K562 (cell line): ENCODE data around the gene JRKL. TPM values are rescaled to one million over a fixed set of nuclear protein-coding genes. Genes with fewer than 3 reads are reported as not detected.

ENCODE experiments used
- FOXJ2 ChIP-seq: fragments of 200-800 bp; sonication (Bioruptor generic); IDR thresholded peaks from 2 replicates; pipeline ENCODE4 v1.6.1; 2016; ENCODE audit warnings: missing genetic modification characterization, missing compliant biosample characterization
- HOXB6 ChIP-seq: fragments of 250-450 bp; sonication (Bioruptor Pico); IDR thresholded peaks from 2 replicates; pipeline ENCODE4 v1.5.1; 2022; ENCODE audit warnings: mild to moderate bottlenecking, borderline replicate concordance
- MEF2A ChIP-seq: IDR thresholded peaks from 2 replicates; pipeline ENCODE4 v1.6.1; 2011; ENCODE audit warnings: low read depth, mild to moderate bottlenecking, low read length, moderate library complexity; ENCODE audit not compliant: control insufficient read depth
- NRF1 ChIP-seq, 2 experiments: fragments of 450-650 bp; IDR thresholded peaks in 1 of 2; conservative IDR thresholded peaks in 1 of 2; 2 replicates each; pipeline ENCODE4 v1.6.1; 2014; ENCODE audit warnings: mild to moderate bottlenecking in 2 of 2
- TCF7L2 ChIP-seq: fragments of 150-350 bp; IDR thresholded peaks from 2 replicates; pipeline ENCODE4 v1.6.1; 2016; ENCODE audit warnings: low read depth, mild to moderate bottlenecking, low read length, moderate library complexity
- ZNF134 ChIP-seq: fragments of 250-450 bp; sonication (Bioruptor Pico); conservative IDR thresholded peaks from 2 replicates; pipeline ENCODE4 v1.4.0; 2020
- ZNF41 ChIP-seq: fragments of 250-450 bp; sonication (Bioruptor Pico); conservative IDR thresholded peaks from 2 replicates; pipeline ENCODE4 v1.4.0; 2020; ENCODE audit warnings: mild to moderate bottlenecking
- polyA plus RNA-seq, 8 experiments: library from polyadenylated mRNA; depleted of rRNA in 4 of 8; stranded (reverse) in 5 of 8; unstranded in 3 of 8; fragments of >200 nt; fragmentation: Nextera tagmentation in 2 of 8; fragmentation: Illumina TruSeq in 1 of 8; extraction: Ambion mirVana in 2 of 8; extraction: Trizol in 1 of 8; gene quantifications; 2 replicates each; pipeline versions ENCODE4 v1.2.1 to v1.2.3, GENCODE V29; 2011 to 2014; ENCODE audit warnings: inconsistent platforms in 1 of 8, missing spikeins in 1 of 8
- total RNA-seq, 7 experiments: library from RNA; depleted of rRNA in 6 of 7; stranded (reverse); fragments of >200 nt in 6 of 7; fragmentation: Illumina TruSeq in 2 of 7; extraction: Trizol in 2 of 7; gene quantifications; 2 replicates each; pipeline versions ENCODE4 v1.2.1 to v1.2.3, GENCODE V29; 2011 to 2021; ENCODE audit warnings: low replicate concordance in 1 of 7
- TF ChIP-seq, protein P1 (sequence below): fragments of 250-450 bp; sonication (Bioruptor Pico); IDR thresholded peaks from 2 replicates; pipeline ENCODE4 v1.4.0; 2020; ENCODE audit warnings: mild to moderate bottlenecking, moderate library complexity
- TF ChIP-seq, protein P2 (sequence below): sonication (generic); formaldehyde crosslinking; IDR thresholded peaks from 2 replicates; pipeline ENCODE4 v1.8.0; 2022; ENCODE audit warnings: mild to moderate bottlenecking, low read depth, missing genetic modification reagents
- TF ChIP-seq, protein P3 (sequence below): fragments of 450-650 bp; formaldehyde crosslinking; IDR thresholded peaks from 2 replicates; pipeline ENCODE4 v1.4.0; 2020; ENCODE audit warnings: mild to moderate bottlenecking, moderate library complexity
- TF ChIP-seq, protein P4 (sequence below): fragments of 450-650 bp; IDR thresholded peaks from 2 replicates; pipeline ENCODE4 v1.6.1; 2016
- TF ChIP-seq, protein P5 (sequence below): fragments of 250-450 bp; sonication (Bioruptor Pico); IDR thresholded peaks from 2 replicates; pipeline ENCODE4 v1.5.0; 2020; ENCODE audit warnings: mild to moderate bottlenecking, borderline replicate concordance
- TF ChIP-seq, protein P6 (sequence below): IDR thresholded peaks from 3 replicates; pipeline ENCODE4 v1.6.1; 2011; ENCODE audit warnings: borderline replicate concordance, mild to moderate bottlenecking, moderate library complexity; ENCODE audit not compliant: insufficient read length; ENCODE audit errors: extremely low read depth
- TF ChIP-seq, protein P7 (sequence below): fragments of 450-650 bp; formaldehyde crosslinking; IDR thresholded peaks from 2 replicates; pipeline ENCODE4 v1.4.0; 2022; ENCODE audit warnings: missing genetic modification characterization

JRKL gene
- total and polyA plus RNA-seq, 9 of the 15 experiments (the other 6 are each of a cell fraction or from before 2014, with no cell fraction given), result 4.5 to 14.8 (median 8.5) TPM

DNA sequence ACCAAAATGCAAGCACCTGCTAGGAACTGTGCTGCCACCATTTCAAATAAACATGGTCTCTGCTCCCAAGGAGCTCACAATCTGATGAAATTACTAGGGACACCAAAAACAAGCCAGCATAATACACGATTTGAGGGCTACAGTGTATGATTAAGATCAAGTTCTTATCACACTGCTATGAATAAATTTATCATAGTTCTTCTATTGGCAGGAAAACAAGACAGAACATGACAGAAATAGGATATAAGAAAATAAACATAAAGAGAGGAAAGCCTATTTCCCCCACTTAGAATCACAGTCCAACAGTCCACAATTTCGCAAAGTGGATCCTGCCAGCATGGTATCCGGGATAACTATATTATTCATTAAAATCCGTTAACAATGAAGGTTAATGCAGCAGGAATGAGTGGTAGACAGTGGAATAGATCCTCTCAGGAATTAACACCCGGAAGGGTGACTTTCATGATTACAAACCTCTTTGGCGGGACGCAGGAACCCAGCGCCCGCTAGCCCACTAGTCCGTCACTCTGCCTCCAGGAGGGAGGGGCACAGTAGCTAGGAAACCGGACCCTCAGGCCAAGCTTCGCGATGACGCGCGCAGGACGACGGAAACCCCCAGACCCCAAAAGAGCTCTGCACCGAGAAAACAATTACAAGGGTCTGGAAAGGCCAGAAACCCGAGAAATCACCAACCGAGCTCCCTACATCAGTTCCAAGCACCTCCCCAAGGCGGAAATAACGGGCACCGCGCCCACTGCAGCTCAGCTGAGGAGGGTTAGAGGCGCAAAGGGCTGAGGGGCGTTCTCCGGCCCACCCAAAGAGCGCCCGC lies 708 bp upstream of the JRKL start (continued):
- TF ChIP-seq, protein P1, sequence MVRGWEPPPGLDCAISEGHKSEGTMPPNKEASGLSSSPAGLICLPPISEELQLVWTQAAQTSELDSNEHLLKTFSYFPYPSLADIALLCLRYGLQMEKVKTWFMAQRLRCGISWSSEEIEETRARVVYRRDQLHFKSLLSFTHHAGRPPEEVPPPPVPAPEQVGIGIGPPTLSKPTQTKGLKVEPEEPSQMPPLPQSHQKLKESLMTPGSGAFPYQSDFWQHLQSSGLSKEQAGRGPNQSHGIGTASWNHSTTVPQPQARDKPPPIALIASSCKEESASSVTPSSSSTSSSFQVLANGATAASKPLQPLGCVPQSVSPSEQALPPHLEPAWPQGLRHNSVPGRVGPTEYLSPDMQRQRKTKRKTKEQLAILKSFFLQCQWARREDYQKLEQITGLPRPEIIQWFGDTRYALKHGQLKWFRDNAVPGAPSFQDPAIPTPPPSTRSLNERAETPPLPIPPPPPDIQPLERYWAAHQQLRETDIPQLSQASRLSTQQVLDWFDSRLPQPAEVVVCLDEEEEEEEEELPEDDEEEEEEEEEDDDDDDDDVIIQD (CRISPR knock-in tag), result no peak
- TF ChIP-seq, protein P2, sequence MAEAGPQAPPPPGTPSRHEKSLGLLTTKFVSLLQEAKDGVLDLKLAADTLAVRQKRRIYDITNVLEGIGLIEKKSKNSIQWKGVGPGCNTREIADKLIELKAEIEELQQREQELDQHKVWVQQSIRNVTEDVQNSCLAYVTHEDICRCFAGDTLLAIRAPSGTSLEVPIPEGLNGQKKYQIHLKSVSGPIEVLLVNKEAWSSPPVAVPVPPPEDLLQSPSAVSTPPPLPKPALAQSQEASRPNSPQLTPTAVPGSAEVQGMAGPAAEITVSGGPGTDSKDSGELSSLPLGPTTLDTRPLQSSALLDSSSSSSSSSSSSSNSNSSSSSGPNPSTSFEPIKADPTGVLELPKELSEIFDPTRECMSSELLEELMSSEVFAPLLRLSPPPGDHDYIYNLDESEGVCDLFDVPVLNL (CRISPR knock-in tag), result no peak
- TF ChIP-seq ZNF134 (CRISPR knock-in tag) (no peak), NRF1 (conservative IDR thresholded peaks at IDR 0.05 in 1 of 2, IDR thresholded peaks at IDR 0.05 in 1 of 2) (no peak), MEF2A (no peak), ZNF41 (CRISPR knock-in tag) (no peak), TCF7L2 (no peak), HOXB6 (CRISPR knock-in tag) (no peak), FOXJ2 (tag) (no peak)
- TF ChIP-seq, protein P3, sequence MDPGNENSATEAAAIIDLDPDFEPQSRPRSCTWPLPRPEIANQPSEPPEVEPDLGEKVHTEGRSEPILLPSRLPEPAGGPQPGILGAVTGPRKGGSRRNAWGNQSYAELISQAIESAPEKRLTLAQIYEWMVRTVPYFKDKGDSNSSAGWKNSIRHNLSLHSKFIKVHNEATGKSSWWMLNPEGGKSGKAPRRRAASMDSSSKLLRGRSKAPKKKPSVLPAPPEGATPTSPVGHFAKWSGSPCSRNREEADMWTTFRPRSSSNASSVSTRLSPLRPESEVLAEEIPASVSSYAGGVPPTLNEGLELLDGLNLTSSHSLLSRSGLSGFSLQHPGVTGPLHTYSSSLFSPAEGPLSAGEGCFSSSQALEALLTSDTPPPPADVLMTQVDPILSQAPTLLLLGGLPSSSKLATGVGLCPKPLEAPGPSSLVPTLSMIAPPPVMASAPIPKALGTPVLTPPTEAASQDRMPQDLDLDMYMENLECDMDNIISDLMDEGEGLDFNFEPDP (CRISPR knock-in tag), result no peak
- TF ChIP-seq, protein P4, sequence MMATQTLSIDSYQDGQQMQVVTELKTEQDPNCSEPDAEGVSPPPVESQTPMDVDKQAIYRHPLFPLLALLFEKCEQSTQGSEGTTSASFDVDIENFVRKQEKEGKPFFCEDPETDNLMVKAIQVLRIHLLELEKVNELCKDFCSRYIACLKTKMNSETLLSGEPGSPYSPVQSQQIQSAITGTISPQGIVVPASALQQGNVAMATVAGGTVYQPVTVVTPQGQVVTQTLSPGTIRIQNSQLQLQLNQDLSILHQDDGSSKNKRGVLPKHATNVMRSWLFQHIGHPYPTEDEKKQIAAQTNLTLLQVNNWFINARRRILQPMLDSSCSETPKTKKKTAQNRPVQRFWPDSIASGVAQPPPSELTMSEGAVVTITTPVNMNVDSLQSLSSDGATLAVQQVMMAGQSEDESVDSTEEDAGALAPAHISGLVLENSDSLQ, result peak; percentile 25; the same call in 1 of the 2 replicates
- TF ChIP-seq, protein P5, sequence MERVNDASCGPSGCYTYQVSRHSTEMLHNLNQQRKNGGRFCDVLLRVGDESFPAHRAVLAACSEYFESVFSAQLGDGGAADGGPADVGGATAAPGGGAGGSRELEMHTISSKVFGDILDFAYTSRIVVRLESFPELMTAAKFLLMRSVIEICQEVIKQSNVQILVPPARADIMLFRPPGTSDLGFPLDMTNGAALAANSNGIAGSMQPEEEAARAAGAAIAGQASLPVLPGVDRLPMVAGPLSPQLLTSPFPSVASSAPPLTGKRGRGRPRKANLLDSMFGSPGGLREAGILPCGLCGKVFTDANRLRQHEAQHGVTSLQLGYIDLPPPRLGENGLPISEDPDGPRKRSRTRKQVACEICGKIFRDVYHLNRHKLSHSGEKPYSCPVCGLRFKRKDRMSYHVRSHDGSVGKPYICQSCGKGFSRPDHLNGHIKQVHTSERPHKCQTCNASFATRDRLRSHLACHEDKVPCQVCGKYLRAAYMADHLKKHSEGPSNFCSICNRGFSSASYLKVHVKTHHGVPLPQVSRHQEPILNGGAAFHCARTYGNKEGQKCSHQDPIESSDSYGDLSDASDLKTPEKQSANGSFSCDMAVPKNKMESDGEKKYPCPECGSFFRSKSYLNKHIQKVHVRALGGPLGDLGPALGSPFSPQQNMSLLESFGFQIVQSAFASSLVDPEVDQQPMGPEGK (CRISPR knock-in tag), result no peak
- TF ChIP-seq, protein P6, sequence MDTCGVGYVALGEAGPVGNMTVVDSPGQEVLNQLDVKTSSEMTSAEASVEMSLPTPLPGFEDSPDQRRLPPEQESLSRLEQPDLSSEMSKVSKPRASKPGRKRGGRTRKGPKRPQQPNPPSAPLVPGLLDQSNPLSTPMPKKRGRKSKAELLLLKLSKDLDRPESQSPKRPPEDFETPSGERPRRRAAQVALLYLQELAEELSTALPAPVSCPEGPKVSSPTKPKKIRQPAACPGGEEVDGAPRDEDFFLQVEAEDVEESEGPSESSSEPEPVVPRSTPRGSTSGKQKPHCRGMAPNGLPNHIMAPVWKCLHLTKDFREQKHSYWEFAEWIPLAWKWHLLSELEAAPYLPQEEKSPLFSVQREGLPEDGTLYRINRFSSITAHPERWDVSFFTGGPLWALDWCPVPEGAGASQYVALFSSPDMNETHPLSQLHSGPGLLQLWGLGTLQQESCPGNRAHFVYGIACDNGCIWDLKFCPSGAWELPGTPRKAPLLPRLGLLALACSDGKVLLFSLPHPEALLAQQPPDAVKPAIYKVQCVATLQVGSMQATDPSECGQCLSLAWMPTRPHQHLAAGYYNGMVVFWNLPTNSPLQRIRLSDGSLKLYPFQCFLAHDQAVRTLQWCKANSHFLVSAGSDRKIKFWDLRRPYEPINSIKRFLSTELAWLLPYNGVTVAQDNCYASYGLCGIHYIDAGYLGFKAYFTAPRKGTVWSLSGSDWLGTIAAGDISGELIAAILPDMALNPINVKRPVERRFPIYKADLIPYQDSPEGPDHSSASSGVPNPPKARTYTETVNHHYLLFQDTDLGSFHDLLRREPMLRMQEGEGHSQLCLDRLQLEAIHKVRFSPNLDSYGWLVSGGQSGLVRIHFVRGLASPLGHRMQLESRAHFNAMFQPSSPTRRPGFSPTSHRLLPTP, result no peak
- TF ChIP-seq, protein P7, sequence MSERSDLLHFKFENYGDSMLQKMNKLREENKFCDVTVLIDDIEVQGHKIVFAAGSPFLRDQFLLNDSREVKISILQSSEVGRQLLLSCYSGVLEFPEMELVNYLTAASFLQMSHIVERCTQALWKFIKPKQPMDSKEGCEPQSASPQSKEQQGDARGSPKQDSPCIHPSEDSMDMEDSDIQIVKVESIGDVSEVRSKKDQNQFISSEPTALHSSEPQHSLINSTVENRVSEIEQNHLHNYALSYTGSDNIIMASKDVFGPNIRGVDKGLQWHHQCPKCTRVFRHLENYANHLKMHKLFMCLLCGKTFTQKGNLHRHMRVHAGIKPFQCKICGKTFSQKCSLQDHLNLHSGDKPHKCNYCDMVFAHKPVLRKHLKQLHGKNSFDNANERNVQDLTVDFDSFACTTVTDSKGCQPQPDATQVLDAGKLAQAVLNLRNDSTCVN (CRISPR knock-in tag), result no peak
